K562 (cell line): ENCODE results near the gene APBA2. TPM values are rescaled to one million over a fixed set of nuclear protein-coding genes. Genes with fewer than 3 reads are reported as not detected.

Experiments used
- BCOR ChIP-seq: fragments of 450-650 bp; IDR thresholded peaks from 2 replicates; pipeline ENCODE4 v1.6.1; 2016
- CTBP1 ChIP-seq: fragments of 450-650 bp; IDR thresholded peaks from 2 replicates; pipeline ENCODE4 v1.6.1; 2016; ENCODE audit warnings: borderline replicate concordance
- ELF1 ChIP-seq: fragments of 200-800 bp; sonication (Bioruptor generic); IDR thresholded peaks from 2 replicates; pipeline ENCODE4 v1.6.1; 2016; ENCODE audit warnings: missing genetic modification characterization, missing compliant biosample characterization
- GATAD2B ChIP-seq: fragments of 450-650 bp; IDR thresholded peaks from 2 replicates; pipeline ENCODE4 v1.6.1; 2017; ENCODE audit warnings: mild to moderate bottlenecking, borderline replicate concordance
- HDAC2 ChIP-seq: fragments of 450-650 bp; IDR thresholded peaks from 2 replicates; pipeline ENCODE4 v1.6.1; 2016; ENCODE audit warnings: mild to moderate bottlenecking
- HNRNPL ChIP-seq: fragments of 200-400 bp; formaldehyde crosslinking; IDR thresholded peaks from 2 replicates; pipeline ENCODE4 v1.6.1; 2017; ENCODE audit warnings: low read depth, mild to moderate bottlenecking, low read length
- PCBP1 ChIP-seq: fragments of 200-400 bp; formaldehyde crosslinking; IDR thresholded peaks from 2 replicates; pipeline ENCODE4 v1.6.1; 2018; ENCODE audit warnings: mild to moderate bottlenecking, low read depth, low read length; ENCODE audit not compliant: poor library complexity, severe bottlenecking
- RB1 ChIP-seq: fragments of 450-650 bp; IDR thresholded peaks from 2 replicates; pipeline ENCODE4 v1.6.1; 2017; ENCODE audit warnings: low read depth, mild to moderate bottlenecking
- RBM14 ChIP-seq: fragments of 200-400 bp; formaldehyde crosslinking; IDR thresholded peaks from 2 replicates; pipeline ENCODE4 v1.6.1; 2018; ENCODE audit warnings: low read depth, mild to moderate bottlenecking, low read length, moderate library complexity, borderline replicate concordance; ENCODE audit not compliant: insufficient read depth
- SIN3B ChIP-seq: fragments of 450-650 bp; IDR thresholded peaks from 2 replicates; pipeline ENCODE4 v1.6.1; 2017; ENCODE audit warnings: low read depth, mild to moderate bottlenecking, moderate library complexity
- SIRT6 ChIP-seq: IDR thresholded peaks from one replicate; pipeline ENCODE4 v1.6.1; 2012; ENCODE audit warnings: low read depth, mild to moderate bottlenecking, control low read depth, inconsistent platforms, low read length, moderate library complexity
- TSC22D4 ChIP-seq: fragments of 450-650 bp; IDR thresholded peaks from 2 replicates; pipeline ENCODE4 v1.6.1; 2016; ENCODE audit warnings: missing genetic modification characterization, missing biosample characterization, control low read depth
- ZNF121 ChIP-seq: sonication (generic); formaldehyde crosslinking; conservative IDR thresholded peaks from 2 replicates; pipeline ENCODE4 v1.8.0; 2022; ENCODE audit warnings: missing genetic modification reagents
- ZNF134 ChIP-seq: fragments of 250-450 bp; sonication (Bioruptor Pico); conservative IDR thresholded peaks from 2 replicates; pipeline ENCODE4 v1.4.0; 2020
- ZNF584 ChIP-seq: fragments of 200-800 bp; sonication (Bioruptor generic); IDR thresholded peaks from 2 replicates; pipeline ENCODE4 v1.6.1; 2016; ENCODE audit warnings: low read depth, mild to moderate bottlenecking, missing genetic modification characterization, missing compliant biosample characterization
- ZNF696 ChIP-seq: fragments of 250-450 bp; sonication (Bioruptor Pico); conservative IDR thresholded peaks from 2 replicates; pipeline ENCODE4 v1.4.0; 2020; ENCODE audit warnings: mild to moderate bottlenecking, moderate library complexity
- ZZZ3 ChIP-seq: fragments of 450-650 bp; IDR thresholded peaks from 2 replicates; pipeline ENCODE4 v1.6.1; 2016; ENCODE audit warnings: antibody characterized with exemption, mild to moderate bottlenecking, moderate library complexity
- polyA plus RNA-seq, 8 experiments: library from polyadenylated mRNA; depleted of rRNA in 4 of 8; stranded (reverse) in 5 of 8; unstranded in 3 of 8; fragments of >200 nt; fragmentation: Nextera tagmentation in 2 of 8; fragmentation: Illumina TruSeq in 1 of 8; extraction: Ambion mirVana in 2 of 8; extraction: Trizol in 1 of 8; gene quantifications; 2 replicates each; pipeline versions ENCODE4 v1.2.1 to v1.2.3, GENCODE V29; 2011 to 2014; ENCODE audit warnings: inconsistent platforms in 1 of 8, missing spikeins in 1 of 8
- total RNA-seq, 7 experiments: library from RNA; depleted of rRNA in 6 of 7; stranded (reverse); fragments of >200 nt in 6 of 7; fragmentation: Illumina TruSeq in 2 of 7; extraction: Trizol in 2 of 7; gene quantifications; 2 replicates each; pipeline versions ENCODE4 v1.2.1 to v1.2.3, GENCODE V29; 2011 to 2021; ENCODE audit warnings: low replicate concordance in 1 of 7
- TF ChIP-seq, protein P1 (sequence below): fragments of 450-650 bp; IDR thresholded peaks from 2 replicates; pipeline ENCODE4 v1.6.1; 2018; ENCODE audit not compliant: partially characterized antibody
- TF ChIP-seq, protein P2 (sequence below): fragments of 250-450 bp; sonication (Bioruptor Pico); IDR thresholded peaks from 2 replicates; pipeline ENCODE4 v1.8.0; 2021; ENCODE audit warnings: moderate library complexity, mild to moderate bottlenecking, inconsistent platforms

The APBA2 gene
- total and polyA plus RNA-seq, 9 of the 15 experiments (the other 6 are each of a cell fraction or from before 2014, with no cell fraction given), result 0.24 to 40.9 (median 25.2) TPM

DNA sequence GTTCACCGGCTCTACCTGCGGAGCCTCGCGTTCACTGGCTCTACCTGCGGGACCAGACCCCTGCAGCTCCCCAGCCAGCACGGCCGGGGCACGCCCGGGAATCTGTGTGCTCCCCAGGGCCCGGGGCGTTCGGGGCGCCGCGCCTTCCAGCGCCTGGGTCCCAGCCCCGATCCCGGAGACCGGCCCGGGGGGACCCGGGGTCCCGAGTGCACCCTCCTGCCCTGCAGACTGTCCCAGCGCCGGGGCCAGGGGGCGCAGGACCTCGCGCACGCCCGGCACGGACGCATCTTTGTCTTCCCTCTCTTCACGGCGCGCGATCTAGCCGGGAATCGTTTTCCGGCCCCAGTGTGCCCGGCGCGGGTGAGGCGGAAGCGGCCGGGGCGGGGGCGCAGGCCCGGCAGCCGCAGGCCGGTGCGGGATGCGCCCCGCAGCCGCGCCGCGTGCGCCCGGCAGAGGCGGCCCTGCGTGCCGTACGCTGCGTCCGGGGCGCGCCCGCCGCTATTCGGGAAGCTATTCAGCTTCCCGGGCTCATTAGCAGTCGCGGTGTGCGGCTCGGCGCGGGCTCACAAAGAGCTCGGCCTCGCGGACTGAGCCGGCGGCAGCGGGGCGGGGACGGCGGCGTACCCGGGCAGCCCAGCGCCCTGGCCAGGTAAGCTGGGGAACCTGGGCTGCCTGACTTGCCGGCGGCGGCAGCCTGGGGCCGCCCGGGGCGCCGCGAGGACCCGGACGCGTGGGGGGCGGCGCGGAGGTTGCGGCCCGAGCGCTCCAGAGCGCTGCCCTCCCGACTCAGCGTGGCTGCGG, at the start of gene APBA2 (continued):
- TF ChIP-seq HNRNPL (peak; percentile 16; the same call in 1 of the 2 replicates), RB1 (peak; percentile 55), ZZZ3 (no peak), SIN3B (0 out of 2 replicates have a peak, but pooled peaks have one; percentile 44), CTBP1 (peak; percentile 86), RBM14 (0 out of 2 replicates have a peak, but pooled peaks have one; percentile 64), GATAD2B (peak; percentile 51; the same call in 1 of the 2 replicates), HDAC2 (no peak), ZNF121 (CRISPR knock-in tag) (no peak), TSC22D4 (tag) (no peak), ZNF696 (no peak), ZNF584 (CRISPR knock-in tag) (no peak), SIRT6 (no peak), PCBP1 (peak; percentile 41), ELF1 (tag) (0 out of 2 replicates have a peak, but pooled peaks have one; percentile 27), BCOR (no peak), ZNF134 (CRISPR knock-in tag) (no peak)
- TF ChIP-seq, protein P1, sequence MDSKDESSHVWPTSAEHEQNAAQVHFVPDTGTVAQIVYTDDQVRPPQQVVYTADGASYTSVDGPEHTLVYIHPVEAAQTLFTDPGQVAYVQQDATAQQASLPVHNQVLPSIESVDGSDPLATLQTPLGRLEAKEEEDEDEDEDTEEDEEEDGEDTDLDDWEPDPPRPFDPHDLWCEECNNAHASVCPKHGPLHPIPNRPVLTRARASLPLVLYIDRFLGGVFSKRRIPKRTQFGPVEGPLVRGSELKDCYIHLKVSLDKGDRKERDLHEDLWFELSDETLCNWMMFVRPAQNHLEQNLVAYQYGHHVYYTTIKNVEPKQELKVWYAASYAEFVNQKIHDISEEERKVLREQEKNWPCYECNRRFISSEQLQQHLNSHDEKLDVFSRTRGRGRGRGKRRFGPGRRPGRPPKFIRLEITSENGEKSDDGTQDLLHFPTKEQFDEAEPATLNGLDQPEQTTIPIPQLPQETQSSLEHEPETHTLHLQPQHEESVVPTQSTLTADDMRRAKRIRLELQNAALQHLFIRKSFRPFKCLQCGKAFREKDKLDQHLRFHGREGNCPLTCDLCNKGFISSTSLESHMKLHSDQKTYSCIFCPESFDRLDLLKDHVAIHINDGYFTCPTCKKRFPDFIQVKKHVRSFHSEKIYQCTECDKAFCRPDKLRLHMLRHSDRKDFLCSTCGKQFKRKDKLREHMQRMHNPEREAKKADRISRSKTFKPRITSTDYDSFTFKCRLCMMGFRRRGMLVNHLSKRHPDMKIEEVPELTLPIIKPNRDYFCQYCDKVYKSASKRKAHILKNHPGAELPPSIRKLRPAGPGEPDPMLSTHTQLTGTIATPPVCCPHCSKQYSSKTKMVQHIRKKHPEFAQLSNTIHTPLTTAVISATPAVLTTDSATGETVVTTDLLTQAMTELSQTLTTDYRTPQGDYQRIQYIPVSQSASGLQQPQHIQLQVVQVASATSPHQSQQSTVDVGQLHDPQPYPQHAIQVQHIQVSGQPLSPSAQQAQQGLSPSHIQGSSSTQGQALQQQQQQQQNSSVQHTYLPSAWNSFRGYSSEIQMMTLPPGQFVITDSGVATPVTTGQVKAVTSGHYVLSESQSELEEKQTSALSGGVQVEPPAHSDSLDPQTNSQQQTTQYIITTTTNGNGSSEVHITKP, result no peak
- TF ChIP-seq, protein P2, sequence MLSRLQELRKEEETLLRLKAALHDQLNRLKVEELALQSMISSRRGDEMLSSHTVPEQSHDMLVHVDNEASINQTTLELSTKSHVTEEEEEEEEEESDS (CRISPR knock-in tag), result no peak
